ENCODE measurements around the gene CAMK2G. TPM values are rescaled to one million over a fixed set of nuclear protein-coding genes. Genes with fewer than 3 reads are reported as not detected.

Gene CAMK2G
- total and polyA plus RNA-seq, 2 experiments from 2014 or later: 30.6 to 34.1 TPM

GRCh38 chr10:73897693-73898092 lies 23.3 kb upstream of the CAMK2G start:
- no peak overlapping the region for H3K27ac Mint-ChIP-seq
- Histone ChIP-seq H3F3A (replicated peaks; ENCODE audit: low read depth) (no peaks in the 10 kb centered on the region), H3K27me3 (ENCODE audit: insufficient read depth) (no peaks in the 10 kb centered on the region), H4K20me1 (replicated peaks; ENCODE audit: insufficient read depth) (no peaks in the 10 kb centered on the region), H3K9me2 (ENCODE audit: insufficient read depth) (no peaks in the 10 kb centered on the region), H3K36me3 (ENCODE audit: insufficient read depth) (no peaks in the 10 kb centered on the region), H3K27ac (ENCODE audit: low read depth) (no peak overlapping the region), H3K4me3 (no peak overlapping the region), H3K79me2 (replicated peaks; ENCODE audit: insufficient read depth) (no peaks in the 10 kb centered on the region), H2AFZ (no peak overlapping the region), H3K4me1 (ENCODE audit: insufficient read depth) (no peaks in the 10 kb centered on the region; the same call in 1 of the 2 replicates), H3K4me2 (no peak overlapping the region)
- ATAC-seq: no peak
- no peaks in the 10 kb centered on the region for H3K36me3 Mint-ChIP-seq (ENCODE audit: low read depth)
- H3K9me3 Mint-ChIP-seq: no peaks in the 10 kb centered on the region
- DNase-seq (ENCODE audit: low spot score): no peak
- no peak overlapping the region for H3K4me3 Mint-ChIP-seq
- TF ChIP-seq ZNF114 (CRISPR knock-in tag; IDR thresholded peaks at IDR 0.05) (no peak), ZNF331 (CRISPR knock-in tag; IDR thresholded peaks at IDR 0.05; ENCODE audit: low read depth) (no peak), EZH2phosphoT487 (IDR thresholded peaks at IDR 0.05; ENCODE audit: unreplicated experiment) (no peak), POLR2AphosphoS5 (IDR thresholded peaks at IDR 0.05; ENCODE audit: low read depth) (no peak), STAT1 (IDR thresholded peaks at IDR 0.05; ENCODE audit: unreplicated experiment) (no peak), CREB1 (CRISPR knock-in tag; IDR thresholded peaks at IDR 0.05; ENCODE audit: low read depth) (no peak), EZH2 (IDR thresholded peaks at IDR 0.05; ENCODE audit: low read depth, unreplicated experiment) (no peak), CTCF (conservative IDR thresholded peaks at IDR 0.05; ENCODE audit: low read depth in 2 of 2) (no peak), ETS1 (IDR thresholded peaks at IDR 0.05) (no peak), ZNF462 (CRISPR knock-in tag; IDR thresholded peaks at IDR 0.05) (no peak), NANOG (IDR thresholded peaks at IDR 0.05; ENCODE audit: borderline replicate concordance) (no peak), JUNB (IDR thresholded peaks at IDR 0.05; ENCODE audit: unreplicated experiment) (no peak), REST (IDR thresholded peaks at IDR 0.05; ENCODE audit: unreplicated experiment) (no peak)
- H3K4me1 Mint-ChIP-seq: peaks cover 4% of the 10 kb centered on the region; the same call in 2 of the 3 replicates
- peaks cover 8% of the 10 kb centered on the region for H3K27me3 Mint-ChIP-seq (ENCODE audit: insufficient read depth, low read depth, poor library complexity)

Data from GM23338 (cell line).